ENCODE measurements around the gene TIMM29.

TIMM29 gene

GRCh38 chr19:10912619-10913018 is 16.0 kb upstream of the TIMM29 start:
- TF ChIP-seq SNAI2 (CRISPR knock-in tag; IDR thresholded peaks at IDR 0.05), result no peak
- TF ChIP-seq, protein P1, sequence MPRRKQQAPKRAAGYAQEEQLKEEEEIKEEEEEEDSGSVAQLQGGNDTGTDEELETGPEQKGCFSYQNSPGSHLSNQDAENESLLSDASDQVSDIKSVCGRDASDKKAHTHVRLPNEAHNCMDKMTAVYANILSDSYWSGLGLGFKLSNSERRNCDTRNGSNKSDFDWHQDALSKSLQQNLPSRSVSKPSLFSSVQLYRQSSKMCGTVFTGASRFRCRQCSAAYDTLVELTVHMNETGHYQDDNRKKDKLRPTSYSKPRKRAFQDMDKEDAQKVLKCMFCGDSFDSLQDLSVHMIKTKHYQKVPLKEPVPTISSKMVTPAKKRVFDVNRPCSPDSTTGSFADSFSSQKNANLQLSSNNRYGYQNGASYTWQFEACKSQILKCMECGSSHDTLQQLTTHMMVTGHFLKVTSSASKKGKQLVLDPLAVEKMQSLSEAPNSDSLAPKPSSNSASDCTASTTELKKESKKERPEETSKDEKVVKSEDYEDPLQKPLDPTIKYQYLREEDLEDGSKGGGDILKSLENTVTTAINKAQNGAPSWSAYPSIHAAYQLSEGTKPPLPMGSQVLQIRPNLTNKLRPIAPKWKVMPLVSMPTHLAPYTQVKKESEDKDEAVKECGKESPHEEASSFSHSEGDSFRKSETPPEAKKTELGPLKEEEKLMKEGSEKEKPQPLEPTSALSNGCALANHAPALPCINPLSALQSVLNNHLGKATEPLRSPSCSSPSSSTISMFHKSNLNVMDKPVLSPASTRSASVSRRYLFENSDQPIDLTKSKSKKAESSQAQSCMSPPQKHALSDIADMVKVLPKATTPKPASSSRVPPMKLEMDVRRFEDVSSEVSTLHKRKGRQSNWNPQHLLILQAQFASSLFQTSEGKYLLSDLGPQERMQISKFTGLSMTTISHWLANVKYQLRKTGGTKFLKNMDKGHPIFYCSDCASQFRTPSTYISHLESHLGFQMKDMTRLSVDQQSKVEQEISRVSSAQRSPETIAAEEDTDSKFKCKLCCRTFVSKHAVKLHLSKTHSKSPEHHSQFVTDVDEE (CRISPR knock-in tag; IDR thresholded peaks at IDR 0.05), result no peak
- no peak for TF ChIP-seq ZNF70 (CRISPR knock-in tag; IDR thresholded peaks at IDR 0.05)
- TF ChIP-seq, protein P2, sequence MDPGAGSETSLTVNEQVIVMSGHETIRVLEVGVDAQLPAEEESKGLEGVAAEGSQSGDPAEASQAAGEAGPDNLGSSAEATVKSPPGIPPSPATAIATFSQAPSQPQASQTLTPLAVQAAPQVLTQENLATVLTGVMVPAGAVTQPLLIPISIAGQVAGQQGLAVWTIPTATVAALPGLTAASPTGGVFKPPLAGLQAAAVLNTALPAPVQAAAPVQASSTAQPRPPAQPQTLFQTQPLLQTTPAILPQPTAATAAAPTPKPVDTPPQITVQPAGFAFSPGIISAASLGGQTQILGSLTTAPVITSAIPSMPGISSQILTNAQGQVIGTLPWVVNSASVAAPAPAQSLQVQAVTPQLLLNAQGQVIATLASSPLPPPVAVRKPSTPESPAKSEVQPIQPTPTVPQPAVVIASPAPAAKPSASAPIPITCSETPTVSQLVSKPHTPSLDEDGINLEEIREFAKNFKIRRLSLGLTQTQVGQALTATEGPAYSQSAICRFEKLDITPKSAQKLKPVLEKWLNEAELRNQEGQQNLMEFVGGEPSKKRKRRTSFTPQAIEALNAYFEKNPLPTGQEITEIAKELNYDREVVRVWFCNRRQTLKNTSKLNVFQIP (CRISPR knock-in tag; IDR thresholded peaks at IDR 0.05; ENCODE audit: borderline replicate concordance, low read depth), result no peak
- TF ChIP-seq ZFP30 (CRISPR knock-in tag; IDR thresholded peaks at IDR 0.05), result no peak
- TF ChIP-seq, protein P3, sequence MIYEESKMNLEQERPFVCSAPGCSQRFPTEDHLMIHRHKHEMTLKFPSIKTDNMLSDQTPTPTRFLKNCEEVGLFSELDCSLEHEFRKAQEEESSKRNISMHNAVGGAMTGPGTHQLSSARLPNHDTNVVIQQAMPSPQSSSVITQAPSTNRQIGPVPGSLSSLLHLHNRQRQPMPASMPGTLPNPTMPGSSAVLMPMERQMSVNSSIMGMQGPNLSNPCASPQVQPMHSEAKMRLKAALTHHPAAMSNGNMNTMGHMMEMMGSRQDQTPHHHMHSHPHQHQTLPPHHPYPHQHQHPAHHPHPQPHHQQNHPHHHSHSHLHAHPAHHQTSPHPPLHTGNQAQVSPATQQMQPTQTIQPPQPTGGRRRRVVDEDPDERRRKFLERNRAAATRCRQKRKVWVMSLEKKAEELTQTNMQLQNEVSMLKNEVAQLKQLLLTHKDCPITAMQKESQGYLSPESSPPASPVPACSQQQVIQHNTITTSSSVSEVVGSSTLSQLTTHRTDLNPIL (CRISPR knock-in tag; IDR thresholded peaks at IDR 0.05; ENCODE audit: low read depth), result no peak
- TF ChIP-seq PATZ1 (CRISPR knock-in tag; IDR thresholded peaks at IDR 0.05; ENCODE audit: borderline replicate concordance), result no peak
- no peak for ATAC-seq

- TF ChIP-seq CSDC2 (CRISPR knock-in tag; IDR thresholded peaks at IDR 0.05), result no peak
- no peak for TF ChIP-seq ISL1 (CRISPR knock-in tag; IDR thresholded peaks at IDR 0.05)
- TF ChIP-seq ZNF8 (CRISPR knock-in tag; IDR thresholded peaks at IDR 0.05), result no peak
- TF ChIP-seq, protein P2 (CRISPR knock-in tag; IDR thresholded peaks at IDR 0.05; ENCODE audit: borderline replicate concordance, low read depth), result no peak
- no peak for TF ChIP-seq ZFP3 (CRISPR knock-in tag; IDR thresholded peaks at IDR 0.05)
- TF ChIP-seq BACH2 (CRISPR knock-in tag; IDR thresholded peaks at IDR 0.05; ENCODE audit: borderline replicate concordance), result no peak
- no peak for TF ChIP-seq TOX (CRISPR knock-in tag; IDR thresholded peaks at IDR 0.05; ENCODE audit: borderline replicate concordance)
- TF ChIP-seq ZC3H10 (CRISPR knock-in tag; IDR thresholded peaks at IDR 0.05), result no peak
- no peak for TF ChIP-seq ZNF565 (CRISPR knock-in tag; conservative IDR thresholded peaks at IDR 0.05; ENCODE audit: low read depth)
- TF ChIP-seq TCF4 (CRISPR knock-in tag; IDR thresholded peaks at IDR 0.05; ENCODE audit: borderline replicate concordance), result no peak
- TF ChIP-seq ESRRG (CRISPR knock-in tag; IDR thresholded peaks at IDR 0.05), result no peak
- no peak for TF ChIP-seq OSR1 (CRISPR knock-in tag; IDR thresholded peaks at IDR 0.05)
- no peak for TF ChIP-seq CSRNP3 (CRISPR knock-in tag; IDR thresholded peaks at IDR 0.05)
- TF ChIP-seq PATZ1 (CRISPR knock-in tag; IDR thresholded peaks at IDR 0.05; ENCODE audit: borderline replicate concordance), result no peak
- TF ChIP-seq ZFP30 (CRISPR knock-in tag; IDR thresholded peaks at IDR 0.05), result no peak
- TF ChIP-seq RARB (CRISPR knock-in tag; IDR thresholded peaks at IDR 0.05), result no peak
- TF ChIP-seq SNAI2 (CRISPR knock-in tag; IDR thresholded peaks at IDR 0.05), result no peak
- TF ChIP-seq, protein P3 (CRISPR knock-in tag; IDR thresholded peaks at IDR 0.05; ENCODE audit: low read depth), result no peak
- no peak for TF ChIP-seq PPARA (CRISPR knock-in tag; IDR thresholded peaks at IDR 0.05; ENCODE audit: borderline replicate concordance)
- no peak for TF ChIP-seq ZNF70 (CRISPR knock-in tag; IDR thresholded peaks at IDR 0.05)
- ATAC-seq, result no peak
Measured at GRCh38 chr19:10913716-10914340, 14.8 kb upstream of the TIMM29 start.
